K562 (cell line): ENCODE measurements around the gene GLDC. TPM values are rescaled to one million over a fixed set of nuclear protein-coding genes. Genes with fewer than 3 reads are reported as not detected.

ENCODE experiments used
- CHD7 ChIP-seq: fragments of 200-600 bp; sonication (generic); IDR thresholded peaks from one replicate; pipeline ENCODE4 v1.6.1; 2012; ENCODE audit warnings: mild to moderate bottlenecking, low read depth, low read length, inconsistent platforms
- CREM ChIP-seq: IDR thresholded peaks from 2 replicates; pipeline ENCODE4 v1.6.1; 2014; ENCODE audit warnings: antibody characterized with exemption, low read depth
- ESRRB ChIP-seq: fragments of 250-450 bp; sonication (Bioruptor Pico); IDR thresholded peaks from 2 replicates; pipeline ENCODE4 v1.5.0; 2020; ENCODE audit warnings: mild to moderate bottlenecking, moderate library complexity, borderline replicate concordance
- HINFP ChIP-seq: fragments of 450-650 bp; conservative IDR thresholded peaks from 2 replicates; pipeline ENCODE4 v1.6.1; 2016; ENCODE audit warnings: missing genetic modification characterization, low read depth, mild to moderate bottlenecking, control low read depth, missing compliant biosample characterization
- MITF ChIP-seq: IDR thresholded peaks from 2 replicates; pipeline ENCODE4 v1.6.1; 2014; ENCODE audit warnings: antibody characterized with exemption
- TFAP4 ChIP-seq: sonication (generic); formaldehyde crosslinking; IDR thresholded peaks from 2 replicates; pipeline ENCODE4 v1.8.0; 2022; ENCODE audit warnings: missing genetic modification reagents, mild to moderate bottlenecking, moderate library complexity, borderline replicate concordance
- polyA plus RNA-seq, 8 experiments: library from polyadenylated mRNA; depleted of rRNA in 4 of 8; stranded (reverse) in 5 of 8; unstranded in 3 of 8; fragments of >200 nt; fragmentation: Nextera tagmentation in 2 of 8; fragmentation: Illumina TruSeq in 1 of 8; extraction: Ambion mirVana in 2 of 8; extraction: Trizol in 1 of 8; gene quantifications; 2 replicates each; pipeline versions ENCODE4 v1.2.1 to v1.2.3, GENCODE V29; 2011 to 2014; ENCODE audit warnings: inconsistent platforms in 1 of 8, missing spikeins in 1 of 8
- total RNA-seq, 7 experiments: library from RNA; depleted of rRNA in 6 of 7; stranded (reverse); fragments of >200 nt in 6 of 7; fragmentation: Illumina TruSeq in 2 of 7; extraction: Trizol in 2 of 7; gene quantifications; 2 replicates each; pipeline versions ENCODE4 v1.2.1 to v1.2.3, GENCODE V29; 2011 to 2021; ENCODE audit warnings: low replicate concordance in 1 of 7

Gene GLDC
- total and polyA plus RNA-seq, 9 of the 15 experiments (the other 6 are each of a cell fraction or from before 2014, with no cell fraction given): 0.03 to 0.27 (median 0.08) TPM; not detected in 6

GRCh38 chr9:6564360-6564759 is 81.2 kb downstream of the GLDC start (continued):
- no peak for TF ChIP-seq CREM
- TF ChIP-seq HINFP (tag): no peak
- TF ChIP-seq ESRRB (CRISPR knock-in tag): no peak
- TF ChIP-seq MITF: no peak
- TF ChIP-seq TFAP4 (CRISPR knock-in tag): no peak
- TF ChIP-seq CHD7: no peak
